ENCODE measurements around the gene GPRC5B.

The GPRC5B gene

DNA sequence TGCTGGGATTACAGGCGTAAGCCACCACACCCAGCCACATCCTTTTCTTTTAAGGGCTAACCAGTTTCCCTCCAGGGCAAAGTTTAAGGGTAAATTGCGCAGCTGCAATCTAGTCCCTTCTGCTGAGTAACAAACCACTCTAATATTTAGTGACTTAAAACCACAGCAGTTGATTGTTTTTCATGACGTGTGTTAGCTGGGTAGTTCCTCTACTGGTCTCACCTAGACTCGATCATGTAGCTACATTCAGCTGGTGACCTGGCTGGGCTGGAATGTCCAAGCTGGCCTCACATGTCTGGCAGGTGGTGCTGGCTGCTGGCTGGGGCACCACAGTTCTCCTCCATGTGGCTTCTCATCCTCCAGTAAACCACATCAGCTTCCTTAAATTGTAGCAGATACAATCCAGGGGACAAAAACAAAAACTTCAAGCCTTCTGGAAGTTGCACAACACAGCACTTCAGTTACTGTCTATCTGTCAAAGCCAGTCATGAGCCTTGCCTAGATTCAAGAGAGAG, 75.5 kb downstream of the GPRC5B start:
- no peak for DNase-seq

DNA sequence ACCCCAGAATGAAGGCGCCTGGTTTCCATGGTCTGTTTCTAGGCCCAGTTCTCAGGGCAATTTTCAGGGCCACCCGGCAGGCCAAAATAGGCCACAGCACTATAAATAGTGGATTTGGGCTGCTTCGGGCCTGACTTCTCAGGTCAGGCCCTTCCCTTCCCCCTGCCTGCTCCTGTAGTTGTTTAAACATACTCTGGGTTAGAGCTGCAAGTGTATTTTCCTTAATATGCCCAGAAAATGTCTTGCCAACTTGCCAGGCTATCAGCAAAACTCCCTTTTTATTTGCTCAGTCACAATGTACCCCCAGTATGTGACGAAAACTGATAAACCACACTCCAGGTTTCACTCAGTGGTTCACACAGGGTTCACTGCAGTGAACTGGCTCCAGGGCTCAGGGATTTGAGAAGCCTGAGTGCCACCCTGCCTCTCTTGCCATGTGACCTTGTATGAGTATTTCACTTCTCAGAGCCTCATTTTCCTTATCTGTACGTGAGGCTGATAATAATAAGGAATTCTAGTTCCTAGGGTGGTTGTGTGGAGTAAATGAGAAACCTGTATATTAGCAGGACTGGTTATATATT, 76.5 kb downstream of the GPRC5B start:
- DNase-seq: no peak
